ENCODE results near the gene ZNF615. TPM values are rescaled to one million over a fixed set of nuclear protein-coding genes. Genes with fewer than 3 reads are reported as not detected.

Gene ZNF615
- total and polyA plus RNA-seq, 2 of the 4 experiments (the other 2 are of a cell fraction): 2.0 to 10.9 TPM

GRCh38 chr19:51971624-51972023 lies 36.4 kb downstream of the ZNF615 start:
- no peak overlapping the region for H2AK5ac ChIP-seq (ENCODE audit: low read depth, low read length)
- ChIA-PET POLR2A (ENCODE audit: unreplicated experiment) (no interaction called here), CTCF (no interaction called here)
- dilution Hi-C loops (cut with HindIII; ENCODE audit: low sequenced_read_pairs, unreplicated experiment) (no loop called here), in situ Hi-C loops (cut with MboI; ENCODE audit: low sequenced_read_pairs) (no loop called here), intact Hi-C loops (cut with micrococcal nuclease) (no loop called here)
- no peak overlapping the region for H3K23ac ChIP-seq (ENCODE audit: low read depth, low read length)
- H4K8ac ChIP-seq (ENCODE audit: low read depth in 2 of 2, low read length in 2 of 2): no peak overlapping the region
- no peaks in the 10 kb centered on the region for H4K20me1 ChIP-seq (ENCODE audit: insufficient read depth, low read length)
- no peaks in the 10 kb centered on the region for H3K4me1 ChIP-seq (ENCODE audit: control insufficient read depth, insufficient read depth, low read length)
- 100% methylated on average over 1 of the region's 4 CpGs; no CpG with 5 or more reads in 1 of the 2 experiments for WGBS, 2 experiments (ENCODE audit: extremely low coverage in 2 of 2, insufficient read length in 1 of 2)
- H2BK120ac ChIP-seq (ENCODE audit: low read depth, low read length): no peak overlapping the region
- no peak for TF ChIP-seq SMC3 (IDR thresholded peaks at IDR 0.05; ENCODE audit: low read depth, low read length)
- no peak for TF ChIP-seq MAZ (IDR thresholded peaks at IDR 0.05; ENCODE audit: borderline replicate concordance, low read depth, low read length)
- TF ChIP-seq POLR2A (IDR thresholded peaks at IDR 0.05; ENCODE audit: low read depth, low read length): no peak
- TF ChIP-seq RAD21 (IDR thresholded peaks at IDR 0.05; ENCODE audit: low read length): no peak
- TF ChIP-seq BHLHE40 (IDR thresholded peaks at IDR 0.05; ENCODE audit: low read depth, low read length): no peak
- no peak for TF ChIP-seq RCOR1 (IDR thresholded peaks at IDR 0.05; ENCODE audit: insufficient replicate concordance, low read length)
- no peak for TF ChIP-seq USF2 (IDR thresholded peaks at IDR 0.05; ENCODE audit: low read depth, low read length)
- no peak for TF ChIP-seq CHD1 (IDR thresholded peaks at IDR 0.05; ENCODE audit: low read depth, low read length)
- no peak for TF ChIP-seq MXI1 (IDR thresholded peaks at IDR 0.05; ENCODE audit: borderline replicate concordance, low read depth, low read length)
- TF ChIP-seq CEBPB (IDR thresholded peaks at IDR 0.05; ENCODE audit: low read depth, low read length): no peak
- no peak for TF ChIP-seq FOS (IDR thresholded peaks at IDR 0.05; ENCODE audit: low read depth, low read length)
- TF ChIP-seq CTCF (conservative IDR thresholded peaks at IDR 0.05; ENCODE audit: low read depth, low read length): no peak
- TF ChIP-seq RFX5 (IDR thresholded peaks at IDR 0.05; ENCODE audit: low read depth, low read length): no peak
- no peak for TF ChIP-seq ELK1 (IDR thresholded peaks at IDR 0.05; ENCODE audit: borderline replicate concordance, low read depth, low read length)
- TF ChIP-seq NFE2L2 (IDR thresholded peaks at IDR 0.05; ENCODE audit: low read depth, low read length): no peak
- no peak for TF ChIP-seq MAFK (IDR thresholded peaks at IDR 0.05; ENCODE audit: low read depth, low read length)
- H3K9me1 ChIP-seq (ENCODE audit: insufficient read depth, low read length): no peaks in the 10 kb centered on the region
- H2BK5ac ChIP-seq (ENCODE audit: low read depth, low read length, poor library complexity, severe bottlenecking): no peak overlapping the region
- H3K4ac ChIP-seq (ENCODE audit: low read depth, low read length): no peak overlapping the region
- H3K27ac ChIP-seq (ENCODE audit: insufficient read depth, low read length): no peak overlapping the region
- H3K27me3 ChIP-seq (ENCODE audit: control insufficient read depth, insufficient read depth, low read length): no peaks in the 10 kb centered on the region
- BruUV-seq (replicated peaks): no TSS peak
- H3K9ac ChIP-seq (ENCODE audit: low read depth, low read length): no peak overlapping the region
- no peak overlapping the region for H4K5ac ChIP-seq (ENCODE audit: low read depth, low read length)
- no peak overlapping the region for H2BK20ac ChIP-seq (ENCODE audit: low read depth, low read length)
- no peak overlapping the region for H4K91ac ChIP-seq (ENCODE audit: insufficient read depth, low read depth, low read length)
- H3K79me1 ChIP-seq (ENCODE audit: low read depth in 1 of 2, low read length in 2 of 2): peaks cover 2 to 16% of the 10 kb centered on the region in 2 experiments; a peak in 2 of 4 replicates
- H3K56ac ChIP-seq (ENCODE audit: extremely low read depth, insufficient read depth, low read length): no peak overlapping the region
- H2AK9ac ChIP-seq (replicated peaks; ENCODE audit: low read depth, low read length, poor library complexity): no peak overlapping the region
- DNase-seq (peak; percentile 13), ATAC-seq (ENCODE audit: low read depth) (no peak)
- peaks cover 52% of the 10 kb centered on the region for H3K36me3 ChIP-seq (ENCODE audit: control insufficient read depth, insufficient read depth, low read length)
- H2AFZ ChIP-seq (replicated peaks; ENCODE audit: low read length, poor library complexity): no peak overlapping the region
- no peak overlapping the region for H3K4me2 ChIP-seq (ENCODE audit: low read depth, low read length)
- H3K18ac ChIP-seq (ENCODE audit: low read depth, low read length): no peak overlapping the region
- no peak overlapping the region for H2BK15ac ChIP-seq (ENCODE audit: low read depth, low read length)
- H3K4me3 ChIP-seq (ENCODE audit: insufficient read depth, low read depth, low read length): no peak overlapping the region
- H3K9me3 ChIP-seq (ENCODE audit: control insufficient read depth, insufficient read depth, low read length): peaks cover 76% of the 10 kb centered on the region
- H3K14ac ChIP-seq (replicated peaks; ENCODE audit: low read depth, low read length): no peak overlapping the region

All from IMR-90 (cell line).